ENCODE measurements around the gene COL5A1.

Gene COL5A1

GRCh38 chr9:134837529-134837928, 195.9 kb downstream of the COL5A1 start:
- ChIA-PET POLR2A (no interaction called here), CTCF (no interaction called here)
- no peak for DNase-seq (ENCODE audit: extremely low spot score)
- TF ChIP-seq, protein P1, sequence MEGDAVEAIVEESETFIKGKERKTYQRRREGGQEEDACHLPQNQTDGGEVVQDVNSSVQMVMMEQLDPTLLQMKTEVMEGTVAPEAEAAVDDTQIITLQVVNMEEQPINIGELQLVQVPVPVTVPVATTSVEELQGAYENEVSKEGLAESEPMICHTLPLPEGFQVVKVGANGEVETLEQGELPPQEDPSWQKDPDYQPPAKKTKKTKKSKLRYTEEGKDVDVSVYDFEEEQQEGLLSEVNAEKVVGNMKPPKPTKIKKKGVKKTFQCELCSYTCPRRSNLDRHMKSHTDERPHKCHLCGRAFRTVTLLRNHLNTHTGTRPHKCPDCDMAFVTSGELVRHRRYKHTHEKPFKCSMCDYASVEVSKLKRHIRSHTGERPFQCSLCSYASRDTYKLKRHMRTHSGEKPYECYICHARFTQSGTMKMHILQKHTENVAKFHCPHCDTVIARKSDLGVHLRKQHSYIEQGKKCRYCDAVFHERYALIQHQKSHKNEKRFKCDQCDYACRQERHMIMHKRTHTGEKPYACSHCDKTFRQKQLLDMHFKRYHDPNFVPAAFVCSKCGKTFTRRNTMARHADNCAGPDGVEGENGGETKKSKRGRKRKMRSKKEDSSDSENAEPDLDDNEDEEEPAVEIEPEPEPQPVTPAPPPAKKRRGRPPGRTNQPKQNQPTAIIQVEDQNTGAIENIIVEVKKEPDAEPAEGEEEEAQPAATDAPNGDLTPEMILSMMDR (IDR thresholded peaks at IDR 0.05; ENCODE audit: control extremely low read depth, extremely low read depth, low read depth, missing control alignments), result no peak

DNA sequence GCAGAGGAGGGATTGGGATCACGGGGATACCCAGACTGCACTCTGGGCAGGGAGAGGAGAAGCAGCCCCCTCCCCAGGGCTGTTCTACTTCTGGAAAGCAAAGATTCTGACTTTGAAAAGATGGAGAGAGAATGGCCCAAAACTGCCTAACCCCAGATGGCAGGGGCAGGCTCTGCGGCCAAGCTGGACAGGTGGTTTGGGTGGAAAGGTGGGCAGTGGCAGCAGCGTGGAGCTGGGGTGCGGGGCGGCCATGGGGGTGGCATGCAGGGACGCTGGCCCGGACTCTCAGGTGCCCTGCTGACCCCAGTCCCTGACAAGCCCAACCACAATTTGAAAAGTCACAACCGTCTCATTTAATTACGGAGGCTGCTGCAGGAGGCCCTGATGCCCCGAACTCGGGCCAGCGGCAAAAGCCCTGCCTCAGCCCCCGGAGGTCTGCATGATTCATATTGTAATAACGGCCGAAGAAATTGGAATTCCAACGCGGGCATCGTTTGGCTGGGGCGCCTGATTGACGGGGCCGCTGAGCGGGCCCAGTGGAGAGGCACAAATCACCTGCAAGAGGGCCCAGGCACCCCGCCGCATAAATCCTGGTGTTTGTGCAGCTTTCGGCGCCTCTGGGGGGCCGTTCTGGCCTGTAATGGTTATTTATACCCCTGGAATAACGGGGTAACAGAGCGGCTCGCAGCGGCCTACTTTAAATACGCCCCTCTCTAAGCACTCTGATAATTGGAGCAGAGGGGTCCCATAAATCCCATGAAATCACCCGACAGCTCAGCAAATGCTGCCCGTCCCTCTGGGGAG, 197.2 kb downstream of the COL5A1 start:
- TF ChIP-seq, protein P1 (IDR thresholded peaks at IDR 0.05; ENCODE audit: control extremely low read depth, extremely low read depth, low read depth, missing control alignments), result no peak
- POLR2A ChIA-PET, result no interaction called here
- CTCF ChIA-PET, result no interaction called here
- DNase-seq (ENCODE audit: extremely low spot score), result no peak

- ChIA-PET POLR2A (no interaction called here), CTCF (interaction anchor here (1.0 kb wide), 1 partner anchor 18 kb away, joined by 3 read pairs; no protein-coding TSS in a partner anchor)
- DNase-seq (ENCODE audit: extremely low spot score), result no peak
- TF ChIP-seq, protein P1 (IDR thresholded peaks at IDR 0.05; ENCODE audit: control extremely low read depth, extremely low read depth, low read depth, missing control alignments), result no peak
Measured at GRCh38 chr9:134839455-134840125, 198.0 kb downstream of the COL5A1 start.

DNA sequence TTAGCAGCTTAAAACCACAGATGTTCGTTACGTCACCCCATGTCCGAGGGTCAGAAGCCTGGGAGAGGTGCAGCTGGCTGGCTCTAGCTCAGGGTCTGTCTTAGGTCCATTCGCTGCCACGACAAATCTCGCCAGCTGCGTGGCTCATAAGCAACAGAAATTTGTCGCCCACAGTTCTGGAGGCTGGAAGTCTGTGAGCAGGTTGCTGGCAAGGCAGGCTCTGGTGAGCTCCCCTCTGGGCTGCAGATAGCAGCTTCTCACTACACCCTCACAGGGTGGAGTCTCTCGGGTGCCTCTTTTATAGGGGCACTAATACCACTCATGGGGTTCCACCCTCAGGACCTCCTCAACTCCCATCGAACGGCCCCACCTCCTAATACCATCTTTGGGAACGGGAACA, 198.9 kb downstream of the COL5A1 start:
- ChIA-PET POLR2A (no interaction called here), CTCF (interaction anchor here (1.0 kb wide), 1 partner anchor 18 kb away, joined by 3 read pairs; no protein-coding TSS in a partner anchor)
- no peak for DNase-seq (ENCODE audit: extremely low spot score)
- TF ChIP-seq, protein P1 (IDR thresholded peaks at IDR 0.05; ENCODE audit: control extremely low read depth, extremely low read depth, low read depth, missing control alignments), result no peak

DNA sequence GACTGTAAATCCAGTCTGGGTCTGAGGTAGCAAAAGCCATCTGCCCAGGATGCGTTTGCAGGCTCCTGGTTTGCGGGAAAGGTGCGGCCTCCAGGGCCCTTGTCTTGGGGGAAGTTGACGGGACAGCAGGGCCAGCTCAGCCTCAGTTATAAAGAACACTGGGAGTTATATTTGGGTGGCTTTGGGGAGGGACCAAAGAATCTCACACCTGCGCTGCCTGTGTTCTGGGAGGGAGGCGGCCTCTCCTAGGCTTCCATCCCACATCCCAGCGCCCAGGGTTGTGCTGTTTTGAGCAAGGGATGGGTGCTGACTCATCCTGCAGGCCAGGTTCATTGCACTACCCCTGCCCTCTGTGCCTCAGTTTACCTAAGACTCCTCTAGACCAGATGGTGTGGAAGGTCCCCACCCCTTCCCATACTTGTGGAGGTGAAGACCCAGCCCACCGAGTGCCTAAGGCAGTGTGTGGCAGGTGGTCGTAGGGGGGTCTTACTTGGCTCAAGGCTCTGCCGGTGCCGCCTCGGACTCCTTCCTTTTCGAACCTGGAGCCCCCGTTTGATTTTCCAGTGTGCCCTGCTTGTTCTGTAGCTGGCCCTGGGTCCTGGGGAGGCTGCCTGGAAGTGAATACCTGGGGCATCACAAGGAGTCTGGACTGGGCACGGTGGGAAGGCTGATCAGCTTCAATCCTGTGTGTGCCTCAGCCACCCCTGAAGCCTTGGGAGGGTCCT, 199.7 kb downstream of the COL5A1 start:
- ChIA-PET CTCF (no interaction called here), POLR2A (no interaction called here)
- TF ChIP-seq, protein P1 (IDR thresholded peaks at IDR 0.05; ENCODE audit: control extremely low read depth, extremely low read depth, low read depth, missing control alignments), result no peak
- no peak for DNase-seq (ENCODE audit: extremely low spot score)

- CTCF ChIA-PET, result no interaction called here
Measured at GRCh38 chr9:134842321-134842720, 200.7 kb downstream of the COL5A1 start.

More at GRCh38 chr9:134842321-134842720, 200.7 kb downstream of the COL5A1 start:
- TF ChIP-seq, protein P1 (IDR thresholded peaks at IDR 0.05; ENCODE audit: control extremely low read depth, extremely low read depth, low read depth, missing control alignments), result no peak
- POLR2A ChIA-PET, result no interaction called here
- DNase-seq (ENCODE audit: extremely low spot score), result no peak
